T-helper 2 cell treated with Interferon-gamma antibody and Interleukin-4, amounts not matched to agents 5 μg/mL and 100 μg/mL, for 36 hours (primary cell): ENCODE measurements around the gene USP12.
"Not testable (repeated sequence)": the region's sequence is repeated elsewhere in the genome, so short reads cannot be mapped to it uniquely, and the experiment has no call there.

Experiments
- DNase-seq: peaks from one replicate; pipeline ENCODE4 v3.0.0; 2021; ENCODE audit warnings: low spot score
- H3K27ac Mint-ChIP-seq: one replicate; pipeline ENCODE4 v1.8.0; 2021; ENCODE audit warnings: mild to moderate bottlenecking, mixed read lengths
- H3K27me3 Mint-ChIP-seq: one replicate; pipeline ENCODE4 v1.8.0; 2021; ENCODE audit warnings: low read depth, mixed read lengths
- H3K36me3 Mint-ChIP-seq: one replicate; pipeline ENCODE4 v1.8.0; 2021; ENCODE audit warnings: low read depth, mixed read lengths
- H3K4me1 Mint-ChIP-seq: one replicate; pipeline ENCODE4 v1.8.0; 2021; ENCODE audit warnings: low read depth, mixed read lengths
- H3K4me3 Mint-ChIP-seq: one replicate; pipeline ENCODE4 v1.8.0; 2022; ENCODE audit warnings: mild to moderate bottlenecking, moderate library complexity, mixed read lengths
- H3K9me3 Mint-ChIP-seq: one replicate; pipeline ENCODE4 v1.8.0; 2021; ENCODE audit warnings: mixed read lengths

USP12 gene

GRCh38 chr13:27080018-27080948, 91.3 kb downstream of the USP12 start:
- H3K27ac Mint-ChIP-seq: no peak overlapping the region
- H3K9me3 Mint-ChIP-seq: no peaks in the 10 kb centered on the region
- DNase-seq: no peak
- no peaks in the 10 kb centered on the region for H3K27me3 Mint-ChIP-seq
- H3K36me3 Mint-ChIP-seq: peaks cover 16% of the 10 kb centered on the region
- H3K4me3 Mint-ChIP-seq: no peak overlapping the region
- H3K4me1 Mint-ChIP-seq: peaks cover 5% of the 10 kb centered on the region

DNA sequence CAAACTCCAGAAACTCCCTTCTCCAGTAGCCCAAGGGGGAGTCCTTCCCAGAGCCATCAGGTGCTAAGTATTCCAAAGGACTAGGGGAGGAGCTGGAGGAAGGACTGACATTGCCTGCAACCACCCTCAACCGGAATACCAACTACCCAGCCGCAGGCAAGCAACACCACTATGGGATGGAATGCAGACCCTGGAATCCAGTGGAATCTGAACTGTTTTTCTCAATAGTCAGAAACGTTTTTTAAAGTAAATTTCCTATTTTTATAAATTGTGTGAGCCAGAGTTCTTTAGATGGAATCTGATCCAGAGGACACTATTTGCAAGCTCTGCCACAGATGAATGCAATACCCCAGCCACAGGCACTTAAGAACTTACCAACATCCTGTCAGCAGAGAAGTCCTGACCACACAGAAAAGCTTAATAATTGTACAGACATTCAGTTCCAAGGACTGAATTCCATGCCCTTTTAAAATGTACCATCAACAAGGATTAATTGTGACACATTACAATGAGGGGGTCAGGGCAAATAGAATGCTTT, 92.1 kb downstream of the USP12 start:
- H3K27ac Mint-ChIP-seq: no peak overlapping the region
- DNase-seq: no peak
- no peak overlapping the region for H3K4me3 Mint-ChIP-seq
- H3K9me3 Mint-ChIP-seq: no peaks in the 10 kb centered on the region
- H3K36me3 Mint-ChIP-seq: peaks cover 16% of the 10 kb centered on the region
- H3K27me3 Mint-ChIP-seq: no peaks in the 10 kb centered on the region
- H3K4me1 Mint-ChIP-seq: peaks cover 5% of the 10 kb centered on the region

GRCh38 chr13:27077451-27077850, 94.2 kb downstream of the USP12 start:
- Mint-ChIP-seq H3K27ac (no peak overlapping the region), H3K9me3 (no peaks in the 10 kb centered on the region), H3K36me3 (peaks cover 26% of the 10 kb centered on the region), H3K4me1 (peaks cover 5% of the 10 kb centered on the region), H3K27me3 (no peaks in the 10 kb centered on the region), H3K4me3 (no peak overlapping the region)
- DNase-seq: no peak

DNA sequence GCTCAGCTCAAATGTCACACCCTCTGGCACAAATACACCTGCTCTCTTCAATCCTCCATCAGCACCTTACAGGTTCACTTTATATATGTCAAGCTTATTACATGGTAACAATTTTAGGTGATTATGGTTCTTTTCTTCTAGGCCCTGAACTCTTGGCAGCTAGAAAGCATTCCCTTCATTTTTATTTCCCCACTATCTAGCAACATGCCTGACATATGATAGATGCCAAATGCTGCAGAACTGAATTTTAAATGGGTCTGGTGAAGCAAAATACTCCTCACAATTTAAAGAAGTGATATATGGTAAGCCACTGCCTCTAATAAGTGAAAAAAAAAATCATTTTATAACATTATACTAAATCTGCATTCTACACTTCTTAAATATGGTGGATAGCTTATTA, 95.2 kb downstream of the USP12 start:
- peaks cover 7% of the 10 kb centered on the region for H3K4me1 Mint-ChIP-seq
- no peak overlapping the region for H3K27ac Mint-ChIP-seq
- no peaks in the 10 kb centered on the region for H3K9me3 Mint-ChIP-seq
- peaks cover 31% of the 10 kb centered on the region for H3K36me3 Mint-ChIP-seq
- DNase-seq: no peak
- H3K4me3 Mint-ChIP-seq: no peak overlapping the region
- H3K27me3 Mint-ChIP-seq: no peaks in the 10 kb centered on the region

DNA sequence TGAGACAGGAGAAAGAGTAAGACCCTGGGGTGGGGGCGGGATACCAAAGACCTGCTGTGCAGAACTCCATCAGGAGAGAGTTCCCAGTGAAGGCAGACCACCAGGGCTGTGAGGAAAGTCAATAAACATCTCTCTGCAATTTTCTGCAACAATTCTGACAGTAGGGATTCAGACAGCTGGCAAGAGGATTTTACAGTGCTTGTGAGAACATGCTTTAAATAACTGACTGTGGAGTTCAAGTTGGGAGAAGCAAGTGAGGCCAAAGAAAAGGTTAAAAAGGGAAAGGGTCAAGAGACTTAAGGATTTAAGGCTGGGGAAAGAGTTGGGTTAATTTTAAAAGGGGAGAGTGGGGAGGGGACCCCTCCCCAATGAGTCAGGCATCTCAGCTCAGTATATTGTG, 98.4 kb downstream of the USP12 start:
- Mint-ChIP-seq H3K27ac (no peak overlapping the region), H3K27me3 (no peaks in the 10 kb centered on the region), H3K4me3 (no peak overlapping the region), H3K36me3 (peaks cover 24% of the 10 kb centered on the region), H3K4me1 (peaks cover 2% of the 10 kb centered on the region), H3K9me3 (no peaks in the 10 kb centered on the region)
- no peak for DNase-seq

DNA sequence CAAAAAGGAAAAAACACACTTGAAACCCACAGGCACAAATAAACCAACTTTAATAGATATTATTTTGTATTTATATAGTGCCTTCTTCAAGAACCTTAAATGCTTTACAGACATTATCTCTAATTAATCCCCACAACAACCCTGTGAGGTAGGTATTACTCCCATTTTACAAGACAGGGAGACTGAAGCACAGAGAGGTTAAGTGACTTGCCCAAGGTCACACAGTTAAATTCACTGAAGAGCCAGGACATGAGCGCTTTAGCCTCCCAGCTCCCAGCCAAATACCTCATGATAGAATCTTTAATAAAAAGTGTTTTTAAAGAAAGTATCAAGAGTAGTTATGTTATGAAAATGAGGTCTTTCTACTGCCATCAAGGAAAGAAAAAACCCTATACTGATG, 105.5 kb downstream of the USP12 start:
- H3K27me3 Mint-ChIP-seq, DNase-seq, H3K36me3 Mint-ChIP-seq, H3K4me3 Mint-ChIP-seq, H3K9me3 Mint-ChIP-seq, H3K4me1 Mint-ChIP-seq, H3K27ac Mint-ChIP-seq: not testable (repeated sequence)

DNA sequence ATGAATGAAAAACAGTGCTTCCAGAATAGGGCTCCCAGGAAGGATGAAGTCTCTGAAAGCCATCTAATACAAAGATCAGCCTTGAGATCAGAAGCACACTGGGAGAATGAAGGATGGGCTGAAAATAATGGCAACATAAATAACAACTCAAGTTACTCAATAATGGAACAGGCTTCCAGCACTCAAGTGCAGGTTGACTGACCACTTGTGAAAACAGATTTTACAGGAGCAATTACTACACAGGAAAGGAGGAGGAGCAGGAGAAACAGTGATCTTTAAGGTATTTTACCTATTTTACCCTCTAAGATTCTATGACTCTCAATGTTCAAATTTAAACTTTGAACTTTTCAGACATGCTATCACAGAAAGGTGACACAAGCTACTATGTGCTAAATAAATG, 106.0 kb downstream of the USP12 start:
- no peaks in the 10 kb centered on the region for H3K27me3 Mint-ChIP-seq
- H3K27ac Mint-ChIP-seq: no peak overlapping the region

GRCh38 chr13:27064252-27064995, 107.2 kb downstream of the USP12 start:
- no peak for DNase-seq
- Mint-ChIP-seq H3K4me1 (peaks cover 2% of the 10 kb centered on the region), H3K27me3 (no peaks in the 10 kb centered on the region), H3K36me3 (peaks cover 6% of the 10 kb centered on the region), H3K4me3 (no peak overlapping the region), H3K27ac (no peak overlapping the region), H3K9me3 (peaks cover 5% of the 10 kb centered on the region)

More for the DNA sequence above, 106.0 kb downstream of the USP12 start:
- H3K9me3 Mint-ChIP-seq: peaks cover 5% of the 10 kb centered on the region
- no peak overlapping the region for H3K4me3 Mint-ChIP-seq
- peaks cover 9% of the 10 kb centered on the region for H3K36me3 Mint-ChIP-seq
- no peak for DNase-seq
- peaks cover 2% of the 10 kb centered on the region for H3K4me1 Mint-ChIP-seq

DNA sequence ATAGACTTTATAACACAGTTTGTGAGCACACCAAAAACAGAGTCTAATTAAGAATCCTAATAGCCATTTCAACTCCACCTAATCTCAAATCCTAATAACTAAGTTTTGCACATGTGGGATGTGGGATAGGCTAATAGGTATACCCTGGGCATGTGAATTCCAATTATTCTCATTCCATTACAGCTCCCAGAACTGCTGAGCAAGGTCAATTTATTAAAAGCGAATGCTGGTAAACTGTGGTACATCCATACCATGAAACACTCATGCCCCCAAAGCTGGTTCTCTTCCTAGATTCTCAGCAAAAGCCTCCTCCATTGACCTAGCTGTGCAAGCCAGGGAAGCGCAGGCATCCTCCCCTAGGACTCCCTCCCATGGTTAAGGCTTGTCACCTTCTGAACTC, 113.8 kb downstream of the USP12 start:
- Mint-ChIP-seq H3K27me3 (no peaks in the 10 kb centered on the region), H3K4me3 (no peak overlapping the region), H3K4me1 (peaks cover 19% of the 10 kb centered on the region), H3K36me3 (no peaks in the 10 kb centered on the region), H3K27ac (no peak overlapping the region), H3K9me3 (no peaks in the 10 kb centered on the region)
- DNase-seq: no peak

DNA sequence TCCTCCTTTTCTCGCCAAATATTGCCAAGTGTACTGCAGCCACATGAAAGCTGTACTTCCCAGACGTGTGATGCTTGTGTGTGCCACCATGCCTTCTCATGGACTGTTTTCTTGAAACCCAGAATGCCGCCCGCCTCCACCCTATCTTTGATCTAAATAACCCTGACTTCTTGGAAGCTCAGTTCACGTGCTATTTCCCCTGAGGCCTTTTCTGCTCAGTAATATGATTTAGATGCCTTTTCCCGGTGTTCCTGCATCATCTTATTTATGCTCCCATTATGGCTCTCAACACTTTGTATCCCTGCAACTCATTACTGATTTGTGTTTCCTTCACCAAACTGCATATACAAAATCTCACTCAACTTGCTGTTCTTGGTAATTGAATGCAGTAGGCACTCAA, 116.1 kb downstream of the USP12 start:
- no peak for DNase-seq
- H3K27me3 Mint-ChIP-seq: no peaks in the 10 kb centered on the region
- H3K4me1 Mint-ChIP-seq: peaks cover 19% of the 10 kb centered on the region
- no peaks in the 10 kb centered on the region for H3K9me3 Mint-ChIP-seq
- H3K27ac Mint-ChIP-seq: no peak overlapping the region
- H3K4me3 Mint-ChIP-seq: no peak overlapping the region
- no peaks in the 10 kb centered on the region for H3K36me3 Mint-ChIP-seq

DNA sequence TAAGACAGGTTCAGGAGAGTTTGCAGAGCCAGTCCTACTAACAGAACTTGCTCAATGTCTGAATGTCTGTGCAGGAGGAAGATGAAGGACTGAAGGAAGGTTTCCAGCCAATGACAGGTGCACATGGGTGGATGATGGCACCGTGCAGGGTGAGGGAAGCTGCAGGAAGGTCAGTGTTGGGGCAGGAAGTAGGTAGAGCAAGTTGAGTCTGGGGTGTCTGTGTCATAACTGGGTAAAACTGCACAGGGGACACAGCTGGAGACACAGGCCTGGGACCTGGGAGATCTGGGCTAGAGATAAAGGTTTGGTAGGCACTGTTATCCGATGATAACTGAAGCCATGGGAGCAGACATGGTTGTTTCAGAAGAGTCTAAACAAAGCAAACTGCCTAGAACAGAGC, 116.9 kb downstream of the USP12 start:
- peaks cover 19% of the 10 kb centered on the region for H3K4me1 Mint-ChIP-seq
- H3K27ac Mint-ChIP-seq: no peak overlapping the region
- H3K4me3 Mint-ChIP-seq: no peak overlapping the region
- no peak for DNase-seq
- H3K36me3 Mint-ChIP-seq: no peaks in the 10 kb centered on the region
- no peaks in the 10 kb centered on the region for H3K27me3 Mint-ChIP-seq
- no peaks in the 10 kb centered on the region for H3K9me3 Mint-ChIP-seq

- Mint-ChIP-seq H3K9me3 (no peaks in the 10 kb centered on the region), H3K27ac (no peak overlapping the region), H3K36me3 (no peaks in the 10 kb centered on the region), H3K4me1 (peaks cover 19% of the 10 kb centered on the region), H3K4me3 (no peak overlapping the region), H3K27me3 (no peaks in the 10 kb centered on the region)
- no peak for DNase-seq
These were observed 117.6 kb downstream of the USP12 start for GRCh38 chr13:27053902-27054595.

DNA sequence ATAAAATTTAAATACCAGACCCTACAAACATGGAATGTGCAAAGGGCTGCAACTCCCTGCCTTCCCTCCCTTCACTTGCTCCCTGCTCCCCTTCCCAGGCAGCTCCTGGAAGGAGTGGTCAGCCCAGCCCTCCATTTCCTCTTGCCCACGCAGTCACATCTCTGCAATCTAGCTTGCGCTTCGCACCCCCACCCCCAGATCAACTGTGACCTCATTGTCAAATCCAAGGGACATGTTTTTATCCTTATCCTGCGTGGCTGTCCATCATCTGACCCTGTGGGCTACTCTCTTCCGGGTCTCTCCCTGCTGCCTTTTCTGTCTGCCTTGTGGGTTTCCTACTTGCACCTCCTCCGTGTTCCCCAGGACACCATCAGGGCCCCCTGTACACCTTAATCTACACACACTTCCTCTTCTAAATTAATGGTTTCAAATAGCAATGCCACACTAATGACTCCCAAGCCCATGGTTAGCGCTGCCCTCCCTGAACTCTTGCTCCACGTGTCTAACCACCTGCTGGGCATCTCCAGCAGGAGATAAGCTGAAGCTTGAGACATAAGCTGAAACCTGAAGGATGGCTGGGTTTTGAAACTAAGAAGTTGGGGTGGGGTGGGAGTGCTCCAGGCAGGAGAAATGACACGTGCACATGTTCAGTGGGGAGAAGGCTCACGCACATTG, 118.3 kb downstream of the USP12 start:
- DNase-seq: no peak
- H3K27me3 Mint-ChIP-seq: no peaks in the 10 kb centered on the region
- no peak overlapping the region for H3K4me3 Mint-ChIP-seq
- no peaks in the 10 kb centered on the region for H3K36me3 Mint-ChIP-seq
- H3K4me1 Mint-ChIP-seq: peaks cover 19% of the 10 kb centered on the region
- no peaks in the 10 kb centered on the region for H3K9me3 Mint-ChIP-seq
- no peak overlapping the region for H3K27ac Mint-ChIP-seq
